Activated CD8-positive, alpha-beta memory T cell treated with anti-CD3 and anti-CD28 coated beads for 4 hours (primary cell): ENCODE results near the gene GRIK3.

Source experiments
- DNase-seq, 2 donors: peaks; one replicate each; pipeline ENCODE4 v3.0.0-alpha.2; 2020; ENCODE audit warnings: low read depth in 2 of 2

Gene GRIK3

DNA sequence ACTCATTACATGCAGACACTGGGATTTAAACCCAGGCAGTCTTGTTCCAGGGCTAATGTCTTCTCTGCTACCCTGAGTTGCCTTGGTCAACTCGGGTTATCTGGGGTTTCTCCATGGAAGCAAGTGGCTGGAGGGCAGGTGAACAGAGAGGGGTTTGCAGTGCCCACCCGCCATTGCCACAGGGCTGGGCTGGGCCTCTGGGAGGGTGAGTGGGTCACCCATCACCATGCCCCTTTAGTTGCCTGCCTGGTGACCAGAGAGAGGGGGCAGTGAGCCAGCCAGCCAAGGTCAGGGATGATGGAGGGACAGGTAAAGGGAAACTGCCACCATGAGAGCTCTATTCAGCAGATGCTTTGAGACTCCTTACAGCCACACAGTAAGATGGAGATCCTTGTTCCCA is 53.2 kb downstream of the GRIK3 start:
- no peak for DNase-seq

DNA sequence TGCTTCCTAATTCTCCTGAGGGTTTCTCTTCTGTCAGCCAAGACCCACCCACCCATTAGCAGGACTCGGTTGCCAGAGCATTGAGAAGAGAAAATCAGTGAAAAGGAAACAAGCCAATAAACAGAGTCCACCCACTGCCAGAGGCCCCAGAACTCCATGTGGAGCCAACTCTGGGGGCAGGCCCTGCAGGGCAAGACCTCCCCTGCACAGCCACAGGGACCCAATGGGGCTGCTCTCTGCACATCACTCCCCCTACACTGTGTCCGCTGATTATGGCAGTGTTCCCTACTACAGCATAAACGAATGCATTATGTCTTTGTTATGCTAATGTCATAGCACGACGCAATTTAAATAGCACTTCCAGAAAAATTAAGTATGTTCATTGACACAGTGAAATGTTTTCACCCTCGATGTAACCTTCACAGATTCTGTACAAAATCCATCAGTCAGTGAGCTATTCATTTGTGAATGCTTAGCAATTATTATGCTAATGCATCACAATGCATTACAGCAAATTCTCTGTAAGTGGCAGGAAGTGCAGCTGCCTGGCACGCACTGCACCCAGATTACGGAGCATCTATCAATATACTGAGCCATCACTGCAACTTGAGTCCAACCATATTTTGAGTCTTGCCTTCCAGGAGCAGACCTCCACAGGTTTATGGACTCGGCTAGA is 56.4 kb downstream of the GRIK3 start:
- DNase-seq: no peak

DNA sequence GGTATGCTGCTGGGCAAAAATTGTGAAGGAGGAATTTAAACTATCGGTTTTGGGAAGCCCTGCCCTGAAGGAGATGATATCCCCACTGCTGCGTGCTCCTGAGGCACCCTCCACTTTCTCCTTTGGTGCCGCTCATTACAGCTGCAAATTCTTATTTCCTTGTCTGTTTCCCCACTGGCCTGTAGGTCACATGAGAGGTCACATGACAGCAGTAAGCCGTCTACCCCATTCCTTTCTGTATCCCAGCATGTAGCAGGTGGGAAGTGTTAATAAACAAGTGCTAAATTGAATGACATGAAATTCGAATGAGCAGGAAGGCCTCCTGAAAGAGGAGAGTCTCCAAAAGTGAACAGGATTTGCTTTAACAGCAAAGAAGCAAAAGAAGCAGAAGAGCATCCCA is 58.7 kb downstream of the GRIK3 start:
- DNase-seq: no peak

DNA sequence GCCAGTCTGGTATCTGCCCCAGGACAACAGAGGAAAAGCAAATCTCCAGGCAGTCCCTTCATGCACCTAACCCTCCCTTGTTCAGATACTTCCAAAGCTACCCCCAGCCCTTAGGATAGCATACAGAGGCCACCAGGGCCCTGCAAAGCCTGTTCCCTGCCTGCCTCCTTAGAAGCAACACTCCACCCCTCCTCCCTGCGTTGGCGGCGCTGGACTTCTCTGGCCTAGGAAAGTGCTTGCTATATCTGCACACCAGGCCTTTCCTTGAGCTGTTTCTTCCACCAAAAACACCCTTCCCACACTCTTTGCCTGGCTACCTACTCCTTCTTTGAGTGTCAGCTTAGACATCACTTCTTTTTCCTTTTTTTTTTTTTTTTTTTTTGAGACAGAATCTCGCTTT is 61.3 kb downstream of the GRIK3 start:
- no peak for DNase-seq

DNA sequence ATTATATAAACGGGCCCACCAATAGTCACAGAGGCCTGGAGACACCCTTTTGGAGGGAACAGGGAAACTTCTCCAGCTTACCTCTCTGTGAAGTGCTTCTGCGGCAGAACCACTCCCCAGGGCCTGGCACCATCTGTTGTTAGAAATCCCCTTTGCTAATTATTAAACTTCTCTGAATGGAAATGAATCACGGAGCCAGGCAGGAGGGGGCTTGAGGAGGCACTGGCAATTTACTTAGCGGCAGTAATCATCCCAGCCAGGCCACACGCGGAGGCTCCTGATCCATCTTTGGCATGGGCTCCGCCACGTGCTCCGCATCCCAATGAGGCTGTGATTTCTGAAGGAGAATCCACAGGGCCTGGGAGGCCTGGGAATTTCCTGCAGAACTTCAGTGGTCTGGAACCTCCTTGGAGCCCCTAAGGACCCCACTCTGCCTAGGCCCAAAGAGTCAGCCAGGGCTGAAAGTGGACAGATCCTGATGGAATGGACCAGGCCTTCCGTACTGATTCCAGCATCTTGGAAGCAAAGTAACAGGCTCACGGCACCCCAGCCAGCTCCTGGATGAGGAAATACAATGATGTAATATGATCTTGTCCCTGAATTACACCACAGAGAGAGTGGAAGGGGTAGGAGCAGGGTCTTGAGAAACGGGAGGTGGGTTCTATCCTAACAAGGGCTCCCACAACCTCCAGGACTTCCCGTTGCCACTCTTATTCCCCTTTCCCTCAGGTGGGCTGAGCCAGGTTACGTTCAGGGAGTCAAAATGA is 62.3 kb downstream of the GRIK3 start:
- DNase-seq: no peak

DNA sequence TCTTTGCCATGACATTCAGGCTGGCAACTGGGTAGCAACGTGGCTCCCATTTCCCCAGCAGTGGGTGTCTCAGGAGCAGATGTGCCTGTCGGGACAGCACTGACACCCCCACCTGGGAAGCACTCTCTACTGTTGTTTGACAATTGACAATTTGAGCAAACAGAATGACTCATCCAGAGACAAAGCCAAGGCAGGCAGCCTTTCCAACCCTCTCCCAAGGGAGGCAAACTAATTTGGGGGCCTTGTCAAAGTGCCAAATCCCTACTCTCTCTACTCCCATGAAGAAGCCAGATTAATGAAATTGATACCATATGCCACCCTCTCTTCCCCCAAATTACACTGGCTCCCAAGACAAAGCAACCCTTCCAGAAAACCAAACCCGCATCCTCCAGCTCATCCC is 65.6 kb downstream of the GRIK3 start:
- no peak for DNase-seq

DNA sequence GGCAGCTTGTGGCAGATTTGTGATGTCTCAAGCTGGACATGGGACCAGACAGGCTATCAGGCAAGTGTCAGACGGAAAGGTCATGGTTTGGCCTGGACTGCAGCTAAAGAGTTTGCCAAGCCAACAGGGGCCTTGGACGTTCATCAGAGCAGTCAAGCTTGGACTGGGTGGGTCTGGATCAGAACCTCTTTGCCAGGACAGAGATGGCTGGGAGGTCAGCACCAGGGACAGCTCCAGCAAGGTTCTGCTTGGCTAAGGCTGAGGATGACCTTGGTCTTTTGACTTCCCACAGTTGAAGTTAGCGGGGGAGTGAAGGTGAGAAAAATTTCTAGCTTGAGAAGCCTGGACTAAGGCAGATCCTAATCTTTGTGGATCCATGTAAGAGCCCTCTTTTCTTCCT is 68.1 kb downstream of the GRIK3 start:
- DNase-seq: no peak

DNA sequence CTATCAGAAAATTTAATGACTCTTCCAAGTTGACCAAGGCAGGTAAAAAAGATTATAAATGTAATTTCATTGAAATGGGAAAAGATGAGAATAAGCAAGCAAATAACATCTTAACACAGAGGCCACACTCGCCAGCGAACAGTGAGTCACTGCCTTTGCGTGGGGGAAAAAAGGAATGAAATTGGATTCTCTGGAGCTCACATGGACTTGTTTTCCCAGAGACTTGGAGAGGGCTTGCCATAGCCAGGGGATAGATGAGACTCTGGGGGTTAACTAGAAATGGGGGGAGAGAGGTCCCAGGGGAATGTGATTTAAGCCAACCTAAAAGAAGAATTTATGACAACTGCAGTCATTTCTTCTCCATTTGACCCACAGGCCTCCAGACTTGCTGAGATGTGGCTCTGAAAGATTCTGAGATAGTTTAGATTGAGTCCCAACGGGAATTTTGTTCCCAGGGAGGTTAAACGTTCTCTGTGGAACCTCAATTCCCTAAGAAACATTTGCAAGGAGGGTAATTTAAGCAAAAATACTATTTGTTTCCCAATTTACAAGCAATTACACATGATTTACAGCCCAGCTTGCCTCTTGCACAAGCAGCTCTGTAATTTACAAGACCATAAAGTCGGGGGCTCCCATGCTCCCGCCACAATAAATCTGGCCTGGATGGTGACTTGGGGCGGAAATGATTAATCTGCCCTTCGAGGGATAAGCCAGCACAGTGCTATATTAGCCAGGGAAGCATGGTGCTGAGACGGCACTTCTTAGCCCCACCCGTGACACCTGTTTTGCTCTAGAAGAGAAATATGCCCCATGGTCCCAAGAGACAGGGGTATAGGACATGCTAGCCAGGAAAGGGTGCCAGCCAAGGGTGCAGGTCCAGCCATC is 68.8 kb downstream of the GRIK3 start:
- no peak for DNase-seq

DNA sequence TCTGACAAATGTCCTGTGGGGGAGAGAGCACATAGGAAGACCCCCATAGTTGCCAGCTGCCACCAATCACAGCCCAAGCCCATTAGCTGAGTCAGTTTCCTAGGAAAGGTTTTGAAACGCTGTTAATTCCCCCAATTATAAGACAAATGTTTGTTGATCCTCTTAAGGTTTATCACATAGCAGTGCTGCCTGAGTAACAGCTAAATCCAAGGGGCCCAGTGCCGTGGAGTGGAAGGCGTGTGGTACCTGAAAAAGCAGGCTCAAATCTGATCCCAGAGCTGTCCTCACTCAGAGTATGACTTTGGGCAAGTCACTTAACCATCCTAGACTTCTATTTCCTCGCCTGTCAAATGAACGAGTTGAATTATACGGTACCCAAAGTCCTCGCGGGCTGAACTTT is 69.5 kb downstream of the GRIK3 start:
- DNase-seq: no peak

DNA sequence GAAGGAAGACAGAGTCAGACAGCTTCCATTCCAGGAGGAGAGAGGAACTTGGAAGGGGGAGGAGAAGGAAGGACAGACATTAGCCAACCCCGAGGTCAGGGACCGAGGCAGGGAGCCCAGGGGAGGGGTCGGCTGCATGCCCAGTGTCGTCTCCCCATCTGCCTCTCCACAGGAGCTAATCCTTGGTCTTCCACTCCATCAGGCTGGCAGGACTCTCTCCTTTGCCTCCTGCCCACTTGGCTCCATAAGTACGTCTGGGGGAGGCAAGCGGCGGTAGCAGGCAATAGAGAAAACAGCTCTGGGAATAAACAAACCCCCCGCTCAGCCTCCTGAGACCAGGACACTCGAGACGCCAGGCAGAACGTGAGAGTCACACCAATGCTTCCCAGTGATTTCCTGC is 71.3 kb downstream of the GRIK3 start:
- no peak for DNase-seq

DNA sequence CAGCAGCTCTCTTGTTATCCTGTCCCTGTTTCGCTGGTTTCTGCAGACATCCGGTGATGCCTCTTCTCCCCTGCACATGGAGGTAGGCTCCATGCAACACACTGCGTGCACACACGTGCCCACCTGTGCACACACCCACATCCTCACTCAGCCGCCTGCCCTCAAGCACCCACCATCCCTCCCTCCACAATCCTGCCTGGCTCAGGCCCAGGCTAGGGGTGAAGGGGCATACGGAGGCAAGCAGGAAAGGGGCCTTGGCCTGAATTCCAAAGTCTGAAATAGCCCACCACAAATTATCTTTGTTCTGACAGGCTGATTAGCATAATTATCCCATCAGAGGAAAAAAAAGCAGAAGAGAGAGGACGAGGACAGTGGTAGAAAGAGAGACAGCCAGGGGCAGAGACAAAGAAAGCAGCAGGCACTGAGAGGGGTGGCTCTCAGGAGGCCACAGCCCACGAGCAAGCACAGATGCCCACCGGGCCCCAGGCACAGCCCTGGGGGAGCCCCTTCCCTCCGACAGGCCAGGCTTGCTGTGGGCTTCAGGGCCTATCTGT is 73.2 kb downstream of the GRIK3 start:
- DNase-seq: no peak

DNA sequence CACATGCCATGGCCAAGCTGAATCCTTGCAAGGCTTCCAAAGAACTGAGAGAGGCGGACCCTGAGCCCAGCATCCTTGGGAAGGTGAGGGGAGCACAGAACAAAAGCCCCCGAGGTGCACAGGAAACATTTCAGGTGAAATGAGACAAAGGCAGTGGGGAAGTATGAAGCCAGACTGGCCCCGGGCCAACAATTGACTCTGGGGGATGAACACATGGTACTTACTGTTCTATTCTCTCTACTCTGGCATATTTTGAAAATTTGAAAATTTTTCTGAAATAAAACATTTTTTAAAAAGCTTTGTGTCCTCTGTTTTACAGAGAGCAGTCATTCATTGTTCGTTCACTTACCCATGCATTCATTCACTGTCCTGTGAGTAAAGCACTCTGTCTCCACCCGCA is 77.7 kb downstream of the GRIK3 start:
- DNase-seq: no peak

DNA sequence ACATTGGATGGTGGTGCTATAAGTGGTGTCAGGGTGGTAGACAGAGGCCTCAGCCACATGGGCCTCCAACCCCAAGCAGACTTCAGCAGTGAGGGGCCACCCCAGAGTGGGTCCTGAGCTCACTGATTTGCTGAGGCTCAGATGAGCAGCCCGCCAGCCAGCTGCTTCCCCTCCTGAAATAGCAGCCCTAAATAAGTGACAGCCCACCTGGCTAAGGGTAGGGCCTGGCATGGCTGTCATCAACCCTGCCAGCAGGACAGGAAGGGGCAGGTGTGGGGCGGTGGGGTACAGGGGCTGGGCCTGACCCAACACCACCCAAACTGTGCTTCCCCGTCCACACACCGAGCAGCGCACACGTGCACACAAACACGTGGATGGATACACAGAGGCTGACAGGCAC is 79.3 kb downstream of the GRIK3 start:
- no peak for DNase-seq

DNA sequence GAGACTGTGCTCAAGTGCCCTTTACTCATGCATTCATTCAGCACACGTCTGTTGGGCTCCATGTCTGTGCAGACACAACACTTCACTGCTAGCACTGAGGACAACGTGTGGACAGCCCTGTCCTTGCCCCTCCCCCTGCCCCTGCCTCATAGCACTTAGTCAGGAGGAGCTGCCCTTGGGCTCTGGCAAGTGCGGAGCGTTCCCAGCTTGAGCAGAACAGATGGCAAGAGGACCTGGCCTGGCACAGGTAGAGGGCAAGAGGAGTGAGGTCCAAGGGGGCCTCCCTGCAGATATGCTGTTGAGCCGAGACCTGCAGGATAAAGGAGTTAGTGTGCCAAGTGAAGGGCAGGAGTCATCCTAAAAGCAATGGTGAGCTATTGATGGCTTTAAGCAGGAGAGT is 81.3 kb downstream of the GRIK3 start:
- no peak for DNase-seq

DNA sequence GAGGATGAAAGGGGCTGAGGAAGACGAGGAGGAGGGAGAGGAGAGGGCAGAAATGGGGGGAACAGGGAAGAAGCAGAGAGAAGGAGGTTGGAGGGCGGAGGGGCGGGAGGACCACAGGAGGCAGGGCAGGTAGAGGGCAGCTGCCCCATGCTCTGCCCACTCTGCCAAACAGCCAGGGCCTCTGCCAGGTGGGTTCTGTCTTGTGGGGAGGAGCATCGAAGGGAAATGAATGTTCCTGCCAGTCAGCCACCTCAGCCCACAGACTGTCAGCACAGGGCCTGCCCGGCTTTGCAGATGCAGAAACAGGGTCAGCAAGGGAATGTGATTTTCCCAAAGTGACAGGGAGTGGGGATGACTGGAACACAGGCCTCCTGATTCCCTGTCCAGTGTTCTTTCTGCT is 82.6 kb downstream of the GRIK3 start:
- no peak for DNase-seq

DNA sequence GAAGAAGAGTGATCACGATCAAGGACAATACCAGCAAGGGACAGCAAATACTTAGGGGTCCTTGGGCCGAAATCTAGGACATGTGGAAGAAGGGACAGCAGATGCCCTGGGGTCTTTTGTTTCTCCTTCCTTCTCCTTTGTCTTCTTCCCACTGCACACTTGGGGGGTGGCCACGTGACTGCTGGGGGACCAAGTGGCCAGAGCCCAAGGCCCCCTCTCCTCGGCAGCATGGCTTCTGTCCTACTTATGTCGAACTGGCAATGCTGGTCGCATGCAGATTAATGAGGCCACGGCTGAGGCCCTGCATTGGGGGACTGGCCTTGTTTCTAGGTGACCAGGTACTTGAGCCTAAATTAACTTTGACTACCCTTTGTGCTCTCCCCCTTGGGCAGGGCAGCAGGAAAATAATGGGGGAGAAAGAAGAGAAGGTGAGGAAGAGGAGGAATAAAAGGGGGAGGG is 83.0 kb downstream of the GRIK3 start:
- DNase-seq: no peak

DNA sequence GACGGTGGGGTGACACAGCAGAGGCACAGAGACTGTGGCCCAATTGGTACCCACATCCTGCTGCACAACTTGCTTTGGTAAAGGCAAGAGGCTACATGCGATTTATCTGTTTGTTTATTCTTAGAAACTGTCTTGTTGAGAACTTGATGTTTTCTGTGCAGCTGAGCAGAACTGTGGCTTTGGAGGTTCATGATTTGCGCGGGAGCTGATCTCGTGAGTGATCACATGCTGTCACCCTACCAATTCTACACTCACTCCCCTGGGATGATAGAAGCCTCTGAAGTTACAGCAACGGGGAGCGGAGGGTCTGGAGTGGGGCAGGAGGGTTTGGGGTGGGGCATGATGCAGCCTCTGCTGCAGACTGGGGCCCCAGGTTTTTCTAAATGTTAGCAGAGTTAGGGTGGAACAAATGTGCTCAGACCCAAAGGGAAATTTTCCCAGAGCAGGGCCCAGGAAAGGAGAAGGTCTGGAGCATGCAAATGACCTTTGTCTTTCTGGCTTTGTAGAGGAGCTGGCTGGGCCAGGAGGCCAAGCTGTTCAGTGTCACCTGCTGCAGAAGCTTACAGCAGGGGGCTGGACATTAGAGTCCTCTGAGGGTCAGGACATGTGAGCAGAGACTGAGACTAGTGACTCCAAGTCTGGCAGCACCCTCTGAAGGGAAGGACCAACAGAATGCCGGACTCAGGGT is 83.6 kb downstream of the GRIK3 start:
- DNase-seq: no peak

DNA sequence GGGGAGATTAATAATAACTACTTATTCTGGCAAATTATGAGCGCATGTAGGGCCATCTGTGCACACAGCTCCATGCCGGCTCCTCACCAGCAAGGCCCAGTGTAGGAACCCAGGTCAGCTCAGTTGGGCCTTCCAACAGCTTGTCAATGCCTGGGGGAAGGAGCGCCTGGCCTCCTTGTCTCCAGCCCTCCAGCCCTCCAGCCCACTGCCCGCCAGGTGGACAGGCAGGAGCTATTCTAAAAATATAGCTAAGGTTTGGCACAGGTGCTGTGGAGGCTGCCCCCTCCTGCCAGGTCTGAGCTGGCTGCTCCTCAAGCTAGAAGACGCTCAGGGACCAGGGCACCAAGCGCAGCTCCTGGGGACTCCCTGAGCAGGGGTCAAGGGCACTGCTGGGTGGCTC is 85.7 kb downstream of the GRIK3 start:
- no peak for DNase-seq

DNA sequence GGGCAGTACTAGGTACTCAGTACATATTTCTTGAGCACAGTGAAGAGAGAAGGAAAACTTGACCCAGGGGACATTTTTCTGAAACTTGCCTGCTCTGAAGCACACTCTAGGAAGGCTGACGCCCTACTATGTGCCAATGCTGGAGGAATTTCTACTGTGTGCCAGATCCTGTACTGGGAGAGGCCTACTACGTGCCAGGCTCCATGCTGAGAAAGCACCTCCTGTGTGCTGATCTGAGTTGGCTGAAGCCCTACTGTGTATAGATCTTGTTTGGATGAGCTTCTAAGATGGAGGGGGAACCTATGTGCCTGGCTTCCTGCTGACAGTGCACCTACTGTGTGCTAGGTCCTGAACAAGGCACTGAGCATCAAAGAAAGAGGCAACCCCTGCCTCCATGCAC is 86.2 kb downstream of the GRIK3 start:
- no peak for DNase-seq

DNA sequence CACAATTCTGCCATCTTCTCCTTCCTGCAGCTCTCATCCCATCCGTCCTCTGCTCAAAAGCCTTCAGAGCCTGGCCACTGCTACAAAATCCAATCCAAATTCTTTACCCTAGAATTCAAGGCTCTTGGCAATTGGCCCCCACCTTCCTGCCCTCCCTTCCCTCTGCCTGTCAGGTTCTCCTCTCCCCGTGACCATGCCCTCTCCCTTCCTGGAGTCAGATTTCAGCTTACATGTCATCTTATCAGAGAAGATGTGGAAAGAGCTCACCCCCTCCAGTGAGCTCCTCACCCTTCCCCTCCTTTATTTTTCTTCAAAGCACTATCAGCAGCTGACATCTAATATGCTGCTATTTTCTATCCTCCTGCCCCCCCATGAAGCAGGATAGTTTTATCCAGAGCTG is 86.9 kb downstream of the GRIK3 start:
- DNase-seq: no peak

DNA sequence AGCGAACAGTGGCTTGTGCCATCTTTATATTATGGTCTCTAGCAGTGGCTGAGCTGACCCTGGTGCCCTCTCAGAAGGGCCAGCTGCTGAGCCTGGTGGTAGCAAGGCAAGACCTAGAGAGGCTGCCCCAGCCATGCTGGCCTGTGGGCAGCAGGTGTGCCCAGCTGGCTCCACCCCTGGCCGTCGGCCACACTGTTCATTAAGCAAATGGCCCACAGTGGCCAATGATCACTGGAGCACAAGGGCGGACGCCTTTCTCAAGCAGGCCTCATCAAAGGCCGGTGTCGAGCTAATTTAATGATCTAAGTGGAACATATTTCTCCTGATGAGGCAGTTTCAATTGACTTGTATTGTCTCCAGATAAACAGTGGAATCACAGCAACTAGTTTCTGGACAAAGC is 89.4 kb downstream of the GRIK3 start:
- no peak for DNase-seq

DNA sequence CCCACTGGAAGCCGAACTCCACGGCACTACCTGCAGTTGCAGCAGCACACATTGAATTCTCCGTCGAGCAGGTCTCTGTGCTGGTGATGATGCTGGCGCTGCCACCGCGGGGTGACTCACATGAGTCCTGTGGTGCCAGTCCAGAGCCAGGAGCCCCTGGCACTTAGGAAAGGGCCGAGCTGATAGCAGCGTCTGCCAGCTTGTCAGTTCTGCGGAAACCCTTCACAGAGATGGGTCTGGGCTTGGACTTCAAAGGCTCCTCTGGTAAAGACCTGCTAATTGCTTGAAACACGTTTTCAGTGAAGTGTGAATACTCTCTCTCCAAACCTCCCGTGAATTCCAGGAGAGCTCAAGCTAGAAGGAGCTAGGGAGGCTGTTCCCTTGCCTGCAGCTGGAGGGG is 92.2 kb downstream of the GRIK3 start:
- no peak for DNase-seq
